Neural cell (in vitro differentiated cells): ENCODE results near the gene CDH16.

Experiments used
- CTCF ChIP-seq: fragments of 450-650 bp; IDR thresholded peaks from 2 replicates; pipeline ENCODE4 v1.5.1; 2014; ENCODE audit warnings: antibody characterized with exemption, mild to moderate bottlenecking, moderate library complexity; ENCODE audit not compliant: poor library complexity, severe bottlenecking
- EP300 ChIP-seq: fragments of 450-650 bp; conservative IDR thresholded peaks from 2 replicates; pipeline ENCODE4 v1.6.1; 2014; ENCODE audit warnings: antibody characterized with exemption, mild to moderate bottlenecking, moderate library complexity; ENCODE audit not compliant: poor library complexity, severe bottlenecking
- EZH2 ChIP-seq: fragments of 200-600, 300-800 bp; shearing (Covaris generic), sonication (generic); IDR thresholded peaks from 2 replicates; pipeline ENCODE4 v1.6.1; 2014; ENCODE audit warnings: antibody characterized with exemption, low read length, borderline replicate concordance, mild to moderate bottlenecking; ENCODE audit not compliant: insufficient read depth, poor library complexity, severe bottlenecking
- REST ChIP-seq: IDR thresholded peaks from 2 replicates; pipeline ENCODE4 v1.6.1; 2012; ENCODE audit warnings: borderline replicate concordance
- SMC3 ChIP-seq: fragments of 450-650 bp; conservative IDR thresholded peaks from 2 replicates; pipeline ENCODE4 v1.6.1; 2014; ENCODE audit warnings: antibody characterized with exemption, mild to moderate bottlenecking, moderate library complexity; ENCODE audit not compliant: poor library complexity

DNA sequence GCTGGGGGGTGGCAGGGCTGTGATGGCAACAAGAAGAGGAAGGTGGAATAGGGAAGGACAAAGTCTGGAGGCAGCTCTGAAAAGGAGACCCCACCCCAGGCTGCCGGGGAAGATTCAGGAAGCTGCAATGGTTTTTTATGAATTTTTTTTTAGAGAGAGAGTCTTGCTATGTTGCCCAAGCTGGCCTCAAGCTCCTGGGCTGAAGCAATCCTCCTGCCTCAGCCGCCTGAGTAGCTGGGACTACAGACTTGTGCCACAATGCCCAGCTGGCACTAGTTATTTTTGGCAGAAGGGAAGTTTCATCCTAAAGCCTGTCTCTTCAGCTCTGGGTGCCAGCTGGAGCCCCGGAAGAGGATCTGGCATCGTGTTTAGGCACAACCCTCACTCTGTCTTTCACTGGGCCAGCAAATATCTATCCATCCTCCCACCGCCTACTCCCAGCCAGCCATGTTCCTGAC, 41.0 kb upstream of the CDH16 start:
- no peak for TF ChIP-seq SMC3
- TF ChIP-seq CTCF = no peak
- no peak for TF ChIP-seq EZH2
- TF ChIP-seq REST = no peak
- no peak for TF ChIP-seq EP300
